ENCODE measurements around the gene PIH1D1. TPM values are rescaled to one million over a fixed set of nuclear protein-coding genes. Genes with fewer than 3 reads are reported as not detected.

PIH1D1 gene
- total and polyA plus RNA-seq, 2 donors (not counting 3 experiments of a cell fraction or from before 2014, with no cell fraction given): 83.2 to 86.9 TPM

GRCh38 chr19:49442771-49443365 is 8.7 kb downstream of the PIH1D1 start:
- H3K27me3 ChIP-seq (ENCODE audit: control insufficient read depth in 2 of 2, insufficient read depth in 2 of 2, low read length in 2 of 2): peaks cover 35 to 43% of the 10 kb centered on the region in 2 experiments
- H3K79me2 ChIP-seq (ENCODE audit: control insufficient read depth, insufficient read depth, low read length): no peaks in the 10 kb centered on the region
- dilution Hi-C loops (cut with MboI; ENCODE audit: extremely low pct_ligation_motif_present, low sequenced_read_pairs) (no loop called here), intact Hi-C loops (cut with micrococcal nuclease) (loop anchor here (1.0 kb wide), 5 partner anchors 8 to 217 kb away; partner anchors contain the start of genes DKKL1 and PIH1D1)
- H3K4me3 ChIP-seq (replicated peaks in 1 of 3; ENCODE audit: insufficient read depth in 1 of 3, low read depth in 1 of 3, low read length in 3 of 3): peak overlapping the region; percentile 58 to 78 (median 65)
- ChIA-PET POLR2A (no interaction called here), CTCF (interaction anchor here (0.5 to 2.8 kb wide), 14 partner anchors 8 to 683 kb away, joined by 3 to 11 read pairs (median 3); partner anchors contain the start of genes FLT3LG, GFY, PIH1D1 and TEAD2)
- H3K27ac ChIP-seq (ENCODE audit: insufficient read depth, low read depth, low read length): no peak overlapping the region
- H2AFZ ChIP-seq (ENCODE audit: low read depth, low read length): peak overlapping the region; percentile 96
- H4K20me1 ChIP-seq (replicated peaks; ENCODE audit: control insufficient read depth, extremely low read depth, insufficient read depth, low read length): no peaks in the 10 kb centered on the region
- no peaks in the 10 kb centered on the region for H3K9me1 ChIP-seq (replicated peaks; ENCODE audit: control insufficient read depth, extremely low read depth, insufficient read depth, low read length)
- DNase-seq (ENCODE audit: low read depth, low spot score) (peak; percentile 83), FAIRE-seq (peak; percentile 89)
- peak overlapping the region; percentile 24 for H3K9ac ChIP-seq (replicated peaks; ENCODE audit: extremely low read depth, insufficient read depth, low read length)
- TF ChIP-seq GATA2 (IDR thresholded peaks at IDR 0.05; ENCODE audit: insufficient read depth, insufficient read length, low read depth, low read length) (no peak), FOS (IDR thresholded peaks at IDR 0.05; ENCODE audit: borderline replicate concordance, insufficient read depth, low read length) (no peak), JUN (IDR thresholded peaks at IDR 0.05; ENCODE audit: borderline replicate concordance, insufficient read depth, insufficient read length, low read depth) (no peak), POLR2AphosphoS5 (IDR thresholded peaks at IDR 0.05; ENCODE audit: insufficient read depth, low read depth, low read length) (no peak), MAX (IDR thresholded peaks at IDR 0.05; ENCODE audit: insufficient read depth, insufficient read length) (no peak), EZH2 (IDR thresholded peaks at IDR 0.05; ENCODE audit: borderline replicate concordance, low read depth, low read length, severe bottlenecking) (no peak)
- H3K4me2 ChIP-seq (ENCODE audit: insufficient read depth, low read length): peak overlapping the region; percentile 80
- no peaks in the 10 kb centered on the region for H3K36me3 ChIP-seq (ENCODE audit: control insufficient read depth in 2 of 2, extremely low read depth in 1 of 2, insufficient read depth in 2 of 2, low read length in 2 of 2)
- BruUV-seq (replicated peaks): no TSS peak
- H3K4me1 ChIP-seq (ENCODE audit: control insufficient read depth, extremely low read depth, insufficient read depth, low read length): no peaks in the 10 kb centered on the region
- H3K9me3 ChIP-seq (replicated peaks; ENCODE audit: control insufficient read depth, insufficient read depth, low read length): no peaks in the 10 kb centered on the region

GRCh38 chr19:49442354-49442753 is 9.3 kb downstream of the PIH1D1 start:
- no peaks in the 10 kb centered on the region for H3K9me1 ChIP-seq (replicated peaks; ENCODE audit: control insufficient read depth, extremely low read depth, insufficient read depth, low read length)
- H3K9ac ChIP-seq (replicated peaks; ENCODE audit: extremely low read depth, insufficient read depth, low read length): no peak overlapping the region
- H3K27ac ChIP-seq (ENCODE audit: insufficient read depth, low read depth, low read length): no peak overlapping the region
- no peak overlapping the region for H3K4me2 ChIP-seq (ENCODE audit: insufficient read depth, low read length)
- BruUV-seq (replicated peaks): no TSS peak
- no peak for TF ChIP-seq CTCF (IDR thresholded peaks at IDR 0.05; ENCODE audit: extremely low read depth in 1 of 2, insufficient read depth in 1 of 2, low read depth in 1 of 2, low read length in 2 of 2)
- peak; percentile 48 for TF ChIP-seq EZH2 (IDR thresholded peaks at IDR 0.05; ENCODE audit: borderline replicate concordance, low read depth, low read length, severe bottlenecking)
- TF ChIP-seq POLR2AphosphoS5 (IDR thresholded peaks at IDR 0.05; ENCODE audit: insufficient read depth, low read depth, low read length): no peak
- no peak for TF ChIP-seq GATA2 (IDR thresholded peaks at IDR 0.05; ENCODE audit: insufficient read depth, insufficient read length, low read depth, low read length)
- H3K4me3 ChIP-seq (replicated peaks in 1 of 3; ENCODE audit: insufficient read depth in 1 of 3, low read depth in 1 of 3, low read length in 3 of 3): peak overlapping the region in 1 of 3 experiments; percentile 58
- peak overlapping the region; percentile 96 for H2AFZ ChIP-seq (ENCODE audit: low read depth, low read length)
- H3K27me3 ChIP-seq (ENCODE audit: control insufficient read depth in 2 of 2, insufficient read depth in 2 of 2, low read length in 2 of 2): peaks cover 40 to 48% of the 10 kb centered on the region in 2 experiments
- no peaks in the 10 kb centered on the region for H3K36me3 ChIP-seq (ENCODE audit: control insufficient read depth in 2 of 2, extremely low read depth in 1 of 2, insufficient read depth in 2 of 2, low read length in 2 of 2)
- H3K9me3 ChIP-seq (replicated peaks; ENCODE audit: control insufficient read depth, insufficient read depth, low read length): no peaks in the 10 kb centered on the region
- H3K79me2 ChIP-seq (ENCODE audit: control insufficient read depth, insufficient read depth, low read length): no peaks in the 10 kb centered on the region
- intact Hi-C loops (cut with micrococcal nuclease): no loop called here
- H4K20me1 ChIP-seq (replicated peaks; ENCODE audit: control insufficient read depth, extremely low read depth, insufficient read depth, low read length): no peaks in the 10 kb centered on the region
- no peak for DNase-seq (ENCODE audit: low read depth, low spot score)
- dilution Hi-C loops (cut with MboI; ENCODE audit: extremely low pct_ligation_motif_present, low sequenced_read_pairs): no loop called here
- ChIA-PET CTCF (interaction anchor here (0.5 to 2.8 kb wide), 13 partner anchors 9 to 217 kb away, joined by 3 to 11 read pairs (median 3); partner anchors contain the start of genes FLT3LG, GFY, PIH1D1 and TEAD2), POLR2A (no interaction called here)
- no peaks in the 10 kb centered on the region for H3K4me1 ChIP-seq (ENCODE audit: control insufficient read depth, extremely low read depth, insufficient read depth, low read length)
- FAIRE-seq: no peak

All from endothelial cell of umbilical vein (primary cell).